Mononuclear cell (primary cell): Measurements from ENCODE around the gene AVP. TPM values are rescaled to one million over a fixed set of nuclear protein-coding genes. Genes with fewer than 3 reads are reported as not detected.
"Not testable (repeated sequence)": the region's sequence is repeated elsewhere in the genome, so short reads cannot be mapped to it uniquely, and the experiment has no call there.

Experiments
- H3K27me3 ChIP-seq: 2 replicates; pipeline ENCODE4 v1.6.0; 2011; ENCODE audit warnings: low read length, control low read depth; ENCODE audit not compliant: insufficient read depth
- H3K4me1 ChIP-seq: 2 replicates; pipeline ENCODE4 v1.5.1; 2011; ENCODE audit warnings: mild to moderate bottlenecking, low read length, control low read depth; ENCODE audit not compliant: insufficient read depth
- H3K4me3 ChIP-seq: 2 replicates; pipeline ENCODE4 v1.5.1; 2011; ENCODE audit warnings: mild to moderate bottlenecking, low read length, moderate library complexity
- H3K9me3 ChIP-seq: 2 replicates; pipeline ENCODE4 v1.5.1; 2011; ENCODE audit warnings: low read depth, mild to moderate bottlenecking, control low read depth, low read length
- total RNA-seq: library from RNA; depleted of rRNA; stranded (reverse); fragments of >200 nt; gene quantifications from one replicate; pipeline ENCODE4 v1.2.3, GENCODE V29; 2012

The AVP gene
- total RNA-seq, result not detected

GRCh38 chr20:3084283-3084985 is at the start of gene AVP:
Gene AVP (minus strand): TSS chr20:3084724. CDS start chr20:3084674, 50 bp downstream.
- Histone ChIP-seq H3K9me3 (no peaks in the 10 kb centered on the region), H3K27me3 (peaks cover 43% of the 10 kb centered on the region), H3K4me3 (no peak within 1 kb of the TSS), H3K4me1 (peaks cover 13% of the 10 kb centered on the region)

GRCh38 chr20:3134151-3134550 is 49.6 kb upstream of the AVP start:
- H3K9me3 ChIP-seq, result no peaks in the 10 kb centered on the region
- H3K4me1 ChIP-seq, result no peaks in the 10 kb centered on the region
- no peak overlapping the region for H3K4me3 ChIP-seq
- no peaks in the 10 kb centered on the region for H3K27me3 ChIP-seq

GRCh38 chr20:3133155-3133554 is 48.6 kb upstream of the AVP start:
- H3K4me3 ChIP-seq, result no peak overlapping the region
- H3K9me3 ChIP-seq, result no peaks in the 10 kb centered on the region
- no peaks in the 10 kb centered on the region for H3K27me3 ChIP-seq
- H3K4me1 ChIP-seq, result no peaks in the 10 kb centered on the region

- Histone ChIP-seq H3K4me3 (no peak overlapping the region), H3K9me3 (no peaks in the 10 kb centered on the region), H3K4me1 (no peaks in the 10 kb centered on the region), H3K27me3 (no peaks in the 10 kb centered on the region)
Measured at GRCh38 chr20:3130051-3130600, 45.6 kb upstream of the AVP start.

GRCh38 chr20:3129094-3129493 is 44.6 kb upstream of the AVP start:
- Histone ChIP-seq H3K27me3 (no peaks in the 10 kb centered on the region), H3K4me1 (no peaks in the 10 kb centered on the region), H3K4me3 (no peak overlapping the region), H3K9me3 (no peaks in the 10 kb centered on the region)

GRCh38 chr20:3128275-3128984 is 43.9 kb upstream of the AVP start:
- no peaks in the 10 kb centered on the region for H3K27me3 ChIP-seq
- H3K4me1 ChIP-seq, result no peaks in the 10 kb centered on the region
- no peaks in the 10 kb centered on the region for H3K9me3 ChIP-seq
- no peak overlapping the region for H3K4me3 ChIP-seq

GRCh38 chr20:3126527-3126859 is 42.0 kb upstream of the AVP start:
- H3K9me3 ChIP-seq, result no peaks in the 10 kb centered on the region
- peaks cover 6% of the 10 kb centered on the region for H3K4me1 ChIP-seq
- H3K27me3 ChIP-seq, result no peaks in the 10 kb centered on the region
- H3K4me3 ChIP-seq, result no peak overlapping the region

- not testable (repeated sequence) for H3K4me3 ChIP-seq, H3K27me3 ChIP-seq, H3K4me1 ChIP-seq, H3K9me3 ChIP-seq
Measured at GRCh38 chr20:3125776-3126526, 41.4 kb upstream of the AVP start.

GRCh38 chr20:3124773-3125560 is 40.4 kb upstream of the AVP start:
- not testable (repeated sequence) for H3K4me1 ChIP-seq, H3K27me3 ChIP-seq, H3K9me3 ChIP-seq, H3K4me3 ChIP-seq

- not testable (repeated sequence) for H3K4me1 ChIP-seq, H3K9me3 ChIP-seq, H3K4me3 ChIP-seq, H3K27me3 ChIP-seq
Measured at GRCh38 chr20:3124163-3124562, 39.6 kb upstream of the AVP start.

GRCh38 chr20:3123542-3123941 is 39.0 kb upstream of the AVP start:
- no peaks in the 10 kb centered on the region for H3K9me3 ChIP-seq
- H3K27me3 ChIP-seq, result no peaks in the 10 kb centered on the region
- H3K4me3 ChIP-seq, result no peak overlapping the region
- peaks cover 7% of the 10 kb centered on the region for H3K4me1 ChIP-seq

GRCh38 chr20:3121955-3122610 is 37.6 kb upstream of the AVP start:
- H3K4me1 ChIP-seq, result peaks cover 13% of the 10 kb centered on the region
- no peaks in the 10 kb centered on the region for H3K27me3 ChIP-seq
- no peaks in the 10 kb centered on the region for H3K9me3 ChIP-seq
- H3K4me3 ChIP-seq, result no peak overlapping the region

GRCh38 chr20:3121271-3121911 is 36.9 kb upstream of the AVP start:
- no peak overlapping the region for H3K4me3 ChIP-seq
- no peaks in the 10 kb centered on the region for H3K9me3 ChIP-seq
- H3K27me3 ChIP-seq, result no peaks in the 10 kb centered on the region
- peaks cover 13% of the 10 kb centered on the region for H3K4me1 ChIP-seq

GRCh38 chr20:3119044-3119443 is 34.5 kb upstream of the AVP start:
- no peaks in the 10 kb centered on the region for H3K9me3 ChIP-seq
- H3K4me1 ChIP-seq, result peaks cover 18% of the 10 kb centered on the region
- H3K4me3 ChIP-seq, result no peak overlapping the region
- H3K27me3 ChIP-seq, result no peaks in the 10 kb centered on the region
